Stimulated activated CD8-positive, alpha-beta memory T cell treated with anti-CD3 and anti-CD28 coated beads, Interleukin-15, amount 100 ng/mL, for 1 hour (primary cell): ENCODE data around the gene RHD.
A peak's percentile ranks its signal among the peaks of the same experiment; 100 is the strongest.
"Not testable (repeated sequence)": the region's sequence is repeated elsewhere in the genome, so short reads cannot be mapped to it uniquely, and the experiment has no call there.

ENCODE experiments used
- DNase-seq: peaks from one replicate; pipeline ENCODE4 v3.0.0-alpha.2; 2020; ENCODE audit warnings: low read depth

Gene RHD

DNA sequence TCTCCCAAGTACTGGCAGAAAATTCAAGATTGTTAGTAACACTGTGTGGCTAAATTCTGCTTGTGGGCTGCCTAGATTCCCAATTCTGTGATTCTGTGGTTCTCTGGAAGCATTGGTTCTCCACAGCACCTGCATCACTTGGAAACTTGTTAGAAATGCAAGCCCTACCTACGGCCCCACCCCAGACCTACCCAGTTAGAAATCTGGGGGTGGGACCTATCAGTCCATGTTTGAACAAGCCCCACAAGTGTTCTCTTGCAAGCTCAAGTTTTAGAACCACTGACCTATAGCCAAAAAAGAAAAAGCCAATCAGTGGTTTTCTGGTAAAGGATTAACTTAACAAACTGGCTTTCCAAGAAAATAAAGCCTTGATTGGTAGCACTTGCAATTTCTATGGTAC, 35.9 kb downstream of the RHD start:
- DNase-seq: not testable (repeated sequence)

DNA sequence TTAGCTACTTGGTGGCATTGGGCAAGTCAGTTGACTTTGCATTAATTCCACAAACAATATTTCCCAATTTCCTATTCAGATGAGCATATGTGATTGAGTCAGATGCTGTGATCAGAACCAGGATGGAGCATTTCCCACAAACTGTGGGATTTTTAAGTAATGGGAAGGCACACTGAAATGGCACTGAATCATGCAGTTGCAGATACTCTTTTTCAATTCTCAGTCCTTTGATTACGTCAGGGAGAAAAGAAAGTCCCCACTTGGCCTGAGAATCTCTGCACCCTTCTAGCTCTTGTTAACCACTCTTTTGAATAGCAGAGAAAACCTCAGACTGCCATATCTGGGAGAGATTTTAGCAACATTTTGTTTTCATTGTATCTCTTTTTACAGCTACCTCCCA, 36.8 kb downstream of the RHD start:
- not testable (repeated sequence) for DNase-seq

DNA sequence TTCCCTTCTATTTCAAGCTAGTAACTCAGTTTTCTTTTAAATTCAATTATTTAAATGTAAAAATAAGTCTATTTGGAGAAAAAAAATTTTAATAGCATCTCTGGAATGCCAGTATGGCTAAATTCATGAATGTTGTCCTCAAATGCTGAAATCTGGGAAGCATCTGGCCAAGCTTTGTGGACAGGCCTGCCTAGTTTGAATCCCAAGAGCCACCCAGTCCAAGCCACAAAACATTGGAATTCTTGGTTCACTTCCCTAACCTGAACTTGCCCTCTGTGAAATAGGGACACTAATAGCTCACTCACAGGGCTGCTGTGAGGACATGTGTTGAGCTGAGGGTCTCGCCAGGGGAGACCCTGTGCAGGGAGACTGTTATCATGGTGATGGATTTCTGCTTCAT, 37.2 kb downstream of the RHD start:
- not testable (repeated sequence) for DNase-seq

DNA sequence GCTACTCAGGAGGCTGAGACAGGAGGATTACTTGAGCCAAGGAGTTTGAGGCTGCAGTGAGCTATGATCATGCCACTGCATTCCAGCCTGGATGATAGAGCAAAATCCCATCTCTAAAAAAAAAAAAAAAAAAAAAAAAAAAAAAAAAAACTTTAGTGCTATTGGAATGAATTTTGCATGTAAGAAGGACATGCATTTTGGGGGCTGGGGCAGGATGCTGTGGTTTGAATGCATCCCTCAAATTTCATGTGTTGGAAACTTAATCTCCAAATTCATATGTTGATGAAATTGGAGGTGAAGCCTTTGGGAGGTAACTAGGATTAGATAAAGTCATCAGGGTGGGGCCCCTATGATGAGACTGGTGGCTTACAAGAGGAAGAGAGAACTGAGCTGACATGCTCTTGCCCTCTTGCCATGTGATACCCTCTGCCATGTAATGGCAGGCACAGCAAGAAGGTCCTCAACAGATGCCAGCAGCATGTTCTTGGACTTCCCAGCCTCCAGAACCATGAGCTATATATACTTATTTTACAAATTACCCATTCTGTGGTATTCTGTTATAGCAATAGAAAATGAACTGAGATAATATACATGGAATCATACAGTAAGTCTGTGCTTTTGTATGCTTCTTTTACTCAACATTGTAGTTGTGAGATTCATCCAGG, 40.6 kb downstream of the RHD start:
- DNase-seq: not testable (repeated sequence)

DNA sequence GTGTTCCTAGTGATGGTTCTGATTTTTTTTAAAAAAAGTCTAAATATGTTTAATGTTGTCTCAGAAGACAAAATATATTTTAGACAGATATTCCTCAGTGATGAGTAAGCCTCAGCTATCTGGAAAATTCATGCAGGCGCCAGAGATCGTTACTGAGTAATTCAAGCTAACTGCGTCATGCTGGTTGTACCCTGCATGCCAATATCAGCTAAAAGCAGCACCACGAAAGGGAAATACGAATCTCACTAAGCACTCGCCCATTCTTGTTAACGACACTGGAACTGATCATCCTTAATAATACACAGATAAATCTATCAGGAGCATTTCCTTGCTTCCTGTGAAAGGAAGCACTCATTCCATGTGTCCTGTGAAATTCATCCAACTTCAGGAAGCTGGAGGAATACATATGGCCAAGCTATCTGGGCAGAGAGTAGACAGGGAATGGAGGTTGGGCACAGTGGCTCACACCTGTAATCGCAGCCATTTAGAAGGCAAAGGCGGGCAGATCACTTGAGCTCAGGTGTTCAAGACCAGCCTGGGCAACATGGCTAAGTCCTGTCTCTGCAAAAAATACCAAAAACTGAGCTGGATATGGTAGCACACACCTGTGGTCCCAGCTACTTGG, 48.1 kb downstream of the RHD start:
- DNase-seq: not testable (repeated sequence)

DNA sequence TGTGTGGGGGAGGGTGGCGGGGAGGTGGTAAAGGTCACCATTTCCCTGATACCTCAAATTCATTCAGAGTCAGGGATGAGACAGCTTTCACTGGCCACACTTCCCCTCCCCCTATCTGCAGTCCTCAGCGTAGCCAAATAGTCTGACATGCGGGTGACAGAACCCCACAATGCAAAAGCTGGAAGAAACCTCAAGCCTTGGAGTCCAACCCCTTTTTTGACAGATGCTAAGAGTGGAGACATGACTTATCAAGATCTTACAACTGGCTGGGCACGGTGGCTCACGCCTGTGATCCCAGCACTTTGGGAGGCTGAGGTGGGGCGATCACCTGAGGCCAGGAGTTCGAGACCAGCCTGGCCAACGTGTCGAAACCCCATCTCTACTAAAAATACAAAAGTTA, 49.8 kb downstream of the RHD start:
- DNase-seq: not testable (repeated sequence)

DNA sequence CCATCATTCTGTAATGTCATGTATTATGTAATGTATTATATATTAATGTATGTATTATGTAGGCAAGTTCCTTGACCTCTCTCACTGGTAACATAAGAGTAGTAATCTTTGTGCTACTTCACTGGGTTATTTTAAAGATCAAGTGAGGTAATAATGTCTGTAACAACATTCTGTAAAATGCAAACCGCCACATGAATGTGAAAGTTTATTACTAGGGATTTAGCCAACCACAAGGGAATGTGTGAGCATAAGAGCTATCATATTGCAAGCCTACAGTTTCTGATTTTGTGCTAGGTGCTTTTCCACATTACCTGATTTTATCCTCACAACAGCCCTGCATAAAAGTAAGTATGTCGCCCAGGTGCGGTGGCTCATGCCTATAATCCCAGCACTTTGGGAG, 52.1 kb downstream of the RHD start:
- DNase-seq: not testable (repeated sequence)

DNA sequence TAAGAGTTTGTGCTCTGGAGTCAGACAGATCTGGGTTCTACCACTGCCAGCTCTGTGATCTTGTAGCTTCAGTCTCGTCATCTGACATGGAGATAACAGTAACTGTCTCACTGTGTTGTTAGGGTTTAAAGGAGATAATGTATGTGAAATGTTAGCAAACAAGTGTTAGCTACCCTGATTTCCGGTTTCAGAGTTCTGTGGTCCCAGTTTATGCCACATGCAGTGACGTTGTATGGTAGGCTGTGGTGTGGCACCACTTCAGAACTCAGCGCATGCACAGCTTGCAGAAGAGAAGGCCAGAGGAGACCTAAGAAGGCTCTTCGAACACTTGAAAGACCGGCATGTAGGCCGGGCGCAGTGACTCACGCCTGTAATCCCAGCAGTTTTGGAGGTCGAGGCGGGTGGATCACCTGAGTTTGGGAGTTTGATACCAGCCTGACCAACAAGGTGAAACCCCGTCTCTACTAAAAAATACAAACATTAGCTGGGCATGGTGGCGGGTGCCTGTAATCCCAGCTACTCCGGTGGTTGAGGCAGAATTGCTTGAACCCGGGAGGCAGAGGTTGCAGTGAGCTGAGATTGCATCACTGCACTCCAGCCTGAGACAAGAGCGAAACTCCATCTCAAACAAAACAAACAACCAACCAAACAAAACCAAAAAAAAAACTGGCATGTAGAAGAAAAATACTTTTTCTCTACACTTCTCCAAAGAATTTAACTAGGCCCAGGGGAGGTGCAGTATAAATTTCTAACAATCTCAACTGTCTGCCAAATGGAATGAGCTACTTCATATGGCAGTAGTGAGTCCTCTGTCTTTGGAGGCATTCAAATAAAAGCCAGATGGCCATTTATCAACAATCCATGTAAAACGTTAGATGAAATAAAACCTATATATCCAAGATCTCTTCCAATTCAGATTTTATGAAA, 55.8 kb downstream of the RHD start:
- not testable (repeated sequence) for DNase-seq

DNA sequence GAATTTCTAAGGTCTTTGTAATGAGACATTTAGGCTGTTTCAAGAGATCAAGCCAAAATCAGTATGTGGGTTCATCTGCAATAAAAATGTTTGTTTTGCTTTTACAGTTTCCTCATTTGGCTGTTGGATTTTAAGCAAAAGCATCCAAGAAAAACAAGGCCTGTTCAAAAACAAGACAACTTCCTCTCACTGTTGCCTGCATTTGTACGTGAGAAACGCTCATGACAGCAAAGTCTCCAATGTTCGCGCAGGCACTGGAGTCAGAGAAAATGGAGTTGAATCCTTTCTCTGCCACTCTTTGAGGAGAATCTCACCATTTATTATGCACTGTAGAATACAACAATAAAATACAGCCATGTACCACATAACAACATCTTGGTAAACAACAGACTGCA, 56.5 kb downstream of the RHD start:
- DNase-seq: not testable (repeated sequence)

DNA sequence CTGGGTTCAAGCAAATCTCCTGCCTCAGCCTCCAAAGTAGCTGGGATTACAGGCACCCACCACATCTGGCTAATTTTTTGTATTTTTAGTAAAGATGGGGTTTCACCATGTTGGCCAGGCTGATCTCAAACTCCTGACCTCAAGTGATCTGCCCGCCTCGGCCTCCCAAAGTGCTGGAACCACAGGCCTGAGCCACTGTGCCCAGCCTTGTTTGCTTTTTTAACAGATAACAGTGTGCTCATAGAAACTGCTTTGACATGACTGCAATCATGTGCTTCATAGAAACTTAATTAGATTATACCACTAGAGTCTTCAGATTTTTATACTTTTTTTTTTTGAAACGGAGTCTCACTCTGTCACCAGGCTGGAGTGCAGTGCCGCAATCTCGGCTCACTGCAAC, 57.0 kb downstream of the RHD start:
- DNase-seq: not testable (repeated sequence)

DNA sequence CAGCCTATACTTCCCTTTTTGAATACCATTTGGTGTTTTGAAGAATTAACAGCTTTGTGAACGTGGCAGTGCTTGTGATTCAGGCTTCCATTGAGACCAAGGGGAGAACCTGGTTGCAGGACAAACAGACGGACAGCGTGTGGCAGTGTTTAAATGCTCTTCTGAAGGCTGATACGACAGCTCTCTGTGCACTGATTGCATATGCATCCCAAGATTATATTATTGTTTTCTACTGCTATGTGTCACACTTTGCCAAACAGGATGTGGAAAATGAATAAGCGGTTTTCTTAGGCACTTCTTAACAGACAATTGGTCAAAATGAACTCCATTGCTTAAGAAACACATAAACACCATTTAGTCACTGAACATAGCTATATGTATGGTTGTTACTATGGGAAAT, 57.6 kb downstream of the RHD start:
- DNase-seq: not testable (repeated sequence)

DNA sequence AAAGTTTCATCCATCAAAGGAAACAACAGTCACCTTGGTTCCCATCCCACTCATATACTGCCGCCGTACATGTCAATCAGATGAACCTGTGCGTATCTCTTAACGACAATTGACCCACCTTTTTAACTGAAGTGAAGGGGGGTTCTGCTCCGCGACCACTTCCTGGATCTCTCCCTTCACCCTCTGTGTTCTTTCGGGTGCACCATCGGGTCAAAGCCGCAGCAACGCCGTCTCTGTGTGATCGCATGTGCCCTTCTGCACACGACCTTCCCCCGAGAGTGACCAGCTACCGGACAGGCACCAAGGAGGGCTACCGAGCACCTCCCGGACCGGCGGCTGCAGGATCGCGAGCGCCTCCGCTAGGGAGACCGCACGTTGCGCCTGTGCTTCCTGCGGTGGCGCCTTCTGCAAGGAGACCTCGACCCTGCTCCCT, 64.6 kb downstream of the RHD start:
- not testable (repeated sequence) for DNase-seq

DNA sequence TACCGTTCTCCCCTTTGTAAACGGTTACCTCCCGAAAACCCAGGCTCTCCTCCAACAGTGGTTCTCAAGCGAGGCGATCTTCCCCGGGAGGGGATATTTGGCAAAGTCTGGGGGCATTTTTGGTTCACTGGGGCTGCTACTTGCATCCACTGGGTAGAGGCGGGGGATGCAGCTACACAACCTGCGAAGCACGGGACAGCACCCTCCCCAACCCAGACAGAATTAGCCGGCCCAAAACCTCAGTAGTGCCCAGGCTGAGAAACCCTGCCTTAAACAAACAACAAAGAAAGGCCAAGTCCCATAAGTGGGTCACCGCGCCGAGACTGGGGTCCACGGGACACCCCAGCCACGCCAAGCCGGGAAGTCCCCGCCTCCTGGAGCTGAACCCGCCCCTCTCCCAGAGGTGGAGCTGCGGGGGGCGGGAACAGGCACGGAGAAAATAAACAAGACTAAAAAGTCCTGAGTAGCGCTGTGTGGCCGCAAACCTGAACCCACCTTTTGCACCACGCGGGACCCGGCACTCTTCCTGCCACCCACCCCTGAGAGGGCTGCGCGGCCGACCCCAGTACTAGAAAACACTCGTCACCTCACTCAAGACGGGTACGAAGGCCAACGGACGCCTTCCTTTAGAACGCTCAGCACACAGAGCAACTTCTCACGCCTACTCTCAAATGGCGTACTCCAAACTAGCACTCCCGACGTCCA, 65.3 kb downstream of the RHD start:
- not testable (repeated sequence) for DNase-seq

DNA sequence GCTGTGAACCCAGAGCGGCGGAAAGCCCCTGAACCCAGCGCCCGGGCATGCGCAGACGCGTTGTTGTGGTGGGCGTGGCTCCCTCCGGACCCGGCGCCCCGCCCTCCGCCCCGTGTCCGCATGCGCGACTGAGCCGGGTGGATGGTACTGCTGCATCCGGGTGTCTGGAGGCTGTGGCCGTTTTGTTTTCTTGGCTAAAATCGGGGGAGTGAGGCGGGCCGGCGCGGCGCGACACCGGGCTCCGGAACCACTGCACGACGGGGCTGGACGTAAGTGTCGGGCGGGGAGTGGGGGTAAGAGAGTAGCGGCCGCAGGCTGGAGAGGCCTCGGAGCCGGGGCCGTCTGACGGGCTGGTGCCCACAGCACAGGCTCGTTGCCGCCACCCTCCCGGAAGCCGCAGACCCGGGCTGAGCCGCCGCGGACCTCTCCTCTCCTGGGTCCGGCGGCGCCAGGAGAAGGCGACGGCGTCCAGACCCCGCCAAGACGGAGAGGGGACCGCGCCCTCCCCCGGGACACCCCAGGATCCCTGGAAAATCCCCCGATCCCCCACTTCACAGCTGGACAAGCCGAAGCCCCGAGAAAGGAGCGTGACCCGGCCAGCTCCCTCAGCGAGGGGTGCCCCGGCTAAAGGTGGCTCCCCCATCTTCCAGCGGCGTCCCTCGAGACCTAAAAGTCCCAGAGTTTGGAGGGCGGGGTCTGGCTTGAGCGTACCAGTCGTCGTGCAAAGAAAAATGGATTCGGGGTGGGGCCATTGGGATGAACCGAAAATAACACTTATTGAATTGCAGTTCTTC, 66.1 kb downstream of the RHD start, which contains the start of gene TMEM50A:
TMEM50A (plus strand) TSS at position 147 of the 794 bp plus-strand sequence. CDS start 2,153 bp downstream, outside the sequence.
- DNase-seq: peak; percentile 78

DNA sequence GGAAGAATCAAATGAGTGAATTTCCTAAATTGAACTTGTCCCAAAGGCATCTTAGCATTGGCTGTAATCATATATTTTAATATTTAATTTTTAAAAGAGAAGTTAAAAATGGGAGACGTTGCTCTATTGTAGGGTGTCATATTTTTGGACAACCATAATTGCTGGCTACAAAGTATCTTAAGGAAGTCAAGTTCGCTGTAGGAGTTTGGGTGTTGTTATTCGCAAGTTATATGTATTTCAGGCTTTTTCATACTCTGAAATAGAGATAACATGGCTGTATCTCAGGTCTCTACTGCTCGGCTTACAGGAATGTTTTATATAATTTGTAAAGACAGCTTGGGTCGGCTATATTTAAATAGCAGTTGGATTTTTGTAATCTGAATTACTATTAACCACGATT, 66.7 kb downstream of the RHD start:
- no peak for DNase-seq

DNA sequence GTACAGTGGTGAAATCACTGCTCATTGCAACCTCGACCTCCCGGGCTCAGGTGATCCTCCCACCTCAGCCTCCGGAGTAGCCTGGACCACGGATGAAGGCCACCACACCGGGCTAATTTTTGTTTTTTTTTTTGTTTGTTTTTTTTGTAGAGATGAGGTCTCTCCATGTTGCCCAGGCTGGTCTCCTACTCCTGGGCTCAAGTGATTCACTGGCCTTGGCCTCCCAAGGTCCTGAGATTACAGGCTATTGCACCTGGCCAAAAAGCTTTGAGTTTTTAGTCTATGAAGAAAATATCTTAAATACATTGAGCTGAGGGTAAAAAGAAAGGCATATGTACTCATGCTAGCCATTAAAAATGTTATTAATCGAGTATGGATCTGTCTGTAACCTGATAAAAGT, 69.4 kb downstream of the RHD start:
- DNase-seq: no peak

DNA sequence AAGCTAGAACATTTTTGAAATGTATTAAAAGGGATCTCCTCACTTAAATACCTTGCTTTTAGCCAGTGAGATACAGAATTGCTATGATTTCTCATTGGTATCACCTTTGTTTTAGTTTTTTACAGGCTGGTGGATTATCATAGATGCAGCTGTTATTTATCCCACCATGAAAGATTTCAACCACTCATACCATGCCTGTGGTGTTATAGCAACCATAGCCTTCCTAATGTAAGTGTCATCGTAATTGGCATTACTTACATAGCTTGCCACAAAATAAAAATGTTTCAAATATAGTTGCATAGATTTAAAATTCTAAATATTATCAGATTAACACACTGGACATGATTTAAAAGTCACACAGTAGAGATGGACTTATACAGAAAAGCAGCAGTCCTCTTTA, 70.5 kb downstream of the RHD start:
- no peak for DNase-seq

DNA sequence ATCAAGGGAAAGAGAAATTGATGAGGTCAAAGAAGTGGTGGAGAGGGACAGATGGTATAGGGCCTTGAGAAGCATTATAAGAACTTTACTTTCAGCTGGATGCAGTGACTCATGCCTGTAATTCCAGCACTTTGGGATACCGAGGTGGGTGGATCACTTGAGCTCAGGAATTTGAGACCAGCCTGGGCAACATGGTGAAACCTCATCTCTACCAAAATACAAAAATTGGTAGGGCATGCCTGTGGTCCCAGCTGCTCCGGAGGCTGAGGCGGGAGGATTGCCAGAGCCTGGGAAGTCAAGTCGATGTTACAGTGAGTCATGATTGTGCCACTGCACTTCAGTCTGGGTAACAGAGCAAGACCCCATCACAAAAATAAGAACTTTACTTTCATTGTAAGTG, 71.6 kb downstream of the RHD start:
- DNase-seq: no peak

DNA sequence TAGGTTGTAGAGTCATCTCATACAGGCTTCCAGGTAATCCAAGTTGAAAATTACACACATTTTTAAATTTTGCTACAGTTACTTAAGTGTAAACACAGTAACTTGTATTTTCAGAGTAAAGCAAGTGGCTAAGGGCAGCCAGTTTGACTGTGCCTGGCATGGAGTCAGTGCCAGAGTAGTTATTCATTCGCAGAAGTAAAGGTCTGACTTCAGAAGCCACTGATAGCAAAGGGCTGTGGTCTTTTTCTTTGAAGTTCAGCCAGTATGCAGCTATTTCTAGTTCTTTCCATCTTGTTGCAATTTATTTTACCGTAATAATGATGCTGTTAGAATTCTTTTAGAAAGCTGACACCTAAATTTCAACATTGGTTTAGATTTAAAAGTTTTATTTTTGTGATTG, 75.2 kb downstream of the RHD start:
- no peak for DNase-seq

DNA sequence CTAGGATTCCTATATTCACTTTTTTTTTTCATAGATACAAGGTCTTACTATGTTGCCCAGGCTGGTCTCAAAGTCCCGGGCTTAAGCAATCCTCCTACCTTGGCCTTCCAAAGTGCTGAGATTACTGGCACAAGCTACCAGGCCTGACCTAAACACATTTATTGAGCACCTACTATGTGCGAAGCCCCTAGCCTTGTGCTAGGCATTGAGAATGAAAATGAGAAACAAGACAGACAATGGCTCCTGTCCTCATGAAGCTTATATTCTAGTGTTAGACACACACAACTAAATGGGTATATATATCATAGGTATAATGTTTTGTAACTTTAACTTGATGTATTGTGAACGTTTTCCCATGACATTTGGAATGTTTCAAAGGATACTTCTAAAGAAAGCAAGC, 77.3 kb downstream of the RHD start:
- DNase-seq: no peak

DNA sequence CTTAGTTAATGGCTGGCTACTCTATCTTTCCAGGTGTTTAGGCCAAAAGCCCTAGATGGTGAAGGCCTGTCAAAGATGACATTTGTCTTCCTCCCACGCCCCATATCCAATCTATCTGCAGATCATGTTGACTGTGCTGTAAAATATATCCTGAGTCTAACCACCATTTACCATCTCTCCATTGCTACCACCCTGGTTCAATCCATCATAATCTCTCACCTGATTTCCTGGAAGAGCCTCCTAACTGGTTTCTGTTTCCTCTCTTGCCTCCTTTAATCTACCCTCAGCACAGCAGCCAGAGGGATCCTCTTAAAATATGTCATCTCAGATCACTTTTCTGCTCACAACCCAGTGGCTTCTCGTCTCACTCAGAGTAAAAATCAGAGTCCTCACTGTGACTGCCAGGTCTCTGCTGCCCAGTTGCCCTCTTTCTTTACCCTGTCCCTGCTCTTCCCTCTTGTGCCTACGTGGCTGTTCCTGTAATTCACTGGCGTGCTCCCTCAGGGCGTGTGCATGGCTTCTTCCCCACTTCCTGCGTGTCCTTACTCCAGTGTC, 83.6 kb downstream of the RHD start:
- no peak for DNase-seq
